Lower lobe of right lung (tissue), 2 donors: Measurements from ENCODE around the gene ERFL. TPM values are rescaled to one million over a fixed set of nuclear protein-coding genes. Genes with fewer than 3 reads are reported as not detected.

Experiments used
- ATAC-seq, 2 donors: fragments of 200-7000 bp; cut with Tn5 transposase; one replicate each; pipeline ENCODE4 v1.9.1; 2020 to 2022; ENCODE audit warnings: mild to moderate bottlenecking in 2 of 2, moderate library complexity in 2 of 2
- DNase-seq: peaks from one replicate; pipeline ENCODE4 v3.0.0-alpha.2; 2020
- H3K27ac ChIP-seq: fragments of 200-600 bp; one replicate; pipeline ENCODE4 v1.8.0; 2022
- H3K27me3 ChIP-seq: fragments of 200-600 bp; one replicate; pipeline ENCODE4 v1.8.0; 2022; ENCODE audit warnings: low read depth
- H3K36me3 ChIP-seq: fragments of 200-600 bp; one replicate; pipeline ENCODE4 v1.8.0; 2022; ENCODE audit warnings: mild to moderate bottlenecking
- H3K4me1 ChIP-seq: fragments of 200-600 bp; one replicate; pipeline ENCODE4 v1.8.0; 2022
- H3K4me3 ChIP-seq: fragments of 200-600 bp; one replicate; pipeline ENCODE4 v1.8.0; 2022; ENCODE audit warnings: mild to moderate bottlenecking
- H3K9me3 ChIP-seq: fragments of 200-600 bp; one replicate; pipeline ENCODE4 v1.8.0; 2022
- CTCF ChIP-seq: fragments of 200-600 bp; IDR thresholded peaks from one replicate; pipeline ENCODE4 v1.8.0; 2022; ENCODE audit warnings: antibody characterized with exemption, mild to moderate bottlenecking
- intact Hi-C: fragments of 100-400 bp; cut with DNase I; formaldehyde crosslinking; loops from one replicate; pipeline ENCODE4 v1.11.0; 2022
- total RNA-seq: library from RNA; stranded (reverse); fragmentation: NEBNext Ultra II Directional; extraction: Animal tissue kit (Norgen Biotek cat#: 25700); gene quantifications from one replicate; pipeline ENCODE4 v1.2.1, GENCODE V29; 2021
- donor health status: DM: no; HTN: yes; CAD: no; lungs with severe emphysema.

Gene ERFL
- total RNA-seq, 1 donor from 2014 or later = 0.41 TPM

- H3K9me3 ChIP-seq = no peaks in the 10 kb centered on the region
- H3K27ac ChIP-seq = no peak overlapping the region
- no peak for TF ChIP-seq CTCF
- no peaks in the 10 kb centered on the region for H3K27me3 ChIP-seq
- ATAC-seq = no peak
- H3K4me3 ChIP-seq = no peak overlapping the region
- peaks cover 11% of the 10 kb centered on the region for H3K4me1 ChIP-seq
- H3K36me3 ChIP-seq = peaks cover 81% of the 10 kb centered on the region
- intact Hi-C loops = no loop called here
- DNase-seq = no peak
These were observed 34.4 kb downstream of the ERFL start for GRCh38 chr19:41893899-41894298.

DNA sequence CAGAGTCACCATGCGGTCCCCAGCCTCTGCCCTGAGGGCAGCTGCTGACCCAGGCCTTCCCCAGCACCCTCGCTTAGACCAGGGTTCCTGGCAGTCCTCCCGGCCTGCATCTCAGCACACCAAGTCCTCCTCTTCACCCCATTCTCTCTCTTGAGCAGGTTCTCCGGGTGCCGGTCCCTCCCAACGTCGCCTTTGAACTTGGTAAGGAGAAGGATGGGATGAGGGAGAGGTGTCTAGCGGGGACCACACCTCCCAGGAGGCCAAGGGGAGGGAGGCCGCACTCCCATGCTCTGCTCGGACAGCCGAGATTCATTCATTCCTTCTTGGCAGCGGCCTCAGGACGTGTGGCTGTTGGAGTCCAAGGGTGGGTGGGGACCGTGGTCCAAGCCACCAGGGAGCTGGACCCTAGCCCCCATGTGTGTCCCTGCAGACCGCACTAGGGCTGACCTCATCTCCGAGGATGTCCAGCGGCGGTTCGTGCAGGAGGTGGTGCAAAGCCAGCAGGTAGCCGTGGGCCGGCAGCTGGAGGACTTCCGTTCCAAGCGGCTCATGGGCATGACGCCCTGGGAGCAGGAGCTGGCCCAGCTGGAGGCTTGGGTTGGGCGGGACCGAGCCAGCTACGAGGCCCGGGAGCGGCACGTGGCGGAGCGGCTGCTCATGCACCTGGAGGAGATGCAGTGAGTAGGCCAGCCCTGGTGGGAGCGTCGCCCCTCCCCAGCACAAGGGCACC lies 35.9 kb downstream of the ERFL start:
- H3K4me3 ChIP-seq = no peak overlapping the region
- TF ChIP-seq CTCF = no peak
- H3K27me3 ChIP-seq = no peaks in the 10 kb centered on the region
- ATAC-seq (no peak), DNase-seq (no peak)
- no peak overlapping the region for H3K27ac ChIP-seq
- intact Hi-C loops = no loop called here
- H3K4me1 ChIP-seq = peaks cover 26% of the 10 kb centered on the region
- peaks cover 77% of the 10 kb centered on the region for H3K36me3 ChIP-seq
- H3K9me3 ChIP-seq = no peaks in the 10 kb centered on the region

DNA sequence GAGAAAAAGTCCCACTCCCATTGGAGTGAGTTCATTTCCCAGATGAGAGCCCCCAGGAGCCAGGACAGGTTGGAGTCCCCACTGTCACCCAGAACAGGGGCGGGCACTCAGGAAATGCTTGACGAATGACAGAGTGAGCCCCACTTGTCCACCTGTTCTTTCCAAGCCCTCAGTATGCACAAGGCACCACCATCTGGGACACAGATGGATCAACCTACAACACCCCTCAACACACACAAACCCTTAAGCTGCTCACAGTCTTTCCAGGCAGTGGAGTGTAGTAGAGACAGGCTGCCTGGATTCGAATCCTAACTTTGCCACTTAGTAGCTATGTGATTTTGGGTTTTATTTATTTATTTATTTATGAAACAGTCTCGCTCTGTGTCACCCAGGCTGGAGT lies 37.3 kb downstream of the ERFL start:
- H3K36me3 ChIP-seq = peaks cover 71% of the 10 kb centered on the region

DNA sequence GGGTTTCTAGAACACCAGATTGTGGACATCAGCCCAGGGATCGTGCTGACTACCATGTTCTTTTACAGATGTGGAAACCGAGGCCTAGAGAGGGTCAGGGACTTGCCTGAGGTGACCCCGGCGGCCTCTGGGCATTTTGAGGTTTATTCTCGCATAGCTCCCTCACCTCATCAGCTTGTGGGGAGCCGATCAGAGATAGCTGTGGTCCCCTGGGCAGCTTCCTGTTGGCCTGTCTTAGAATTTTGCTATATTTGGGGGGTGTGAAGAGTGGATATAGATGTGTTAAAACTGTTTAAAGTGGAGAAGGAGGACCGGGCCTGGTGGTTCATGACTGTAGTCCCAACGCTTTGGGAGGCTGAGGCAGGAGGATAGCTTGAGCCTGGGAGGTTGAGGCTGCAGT lies 38.4 kb downstream of the ERFL start:
- Histone ChIP-seq H3K36me3 (peaks cover 67% of the 10 kb centered on the region), H3K9me3 (no peaks in the 10 kb centered on the region), H3K4me1 (peaks cover 51% of the 10 kb centered on the region), H3K27me3 (no peaks in the 10 kb centered on the region), H3K4me3 (no peak overlapping the region), H3K27ac (no peak overlapping the region)
- DNase-seq = no peak
- TF ChIP-seq CTCF = no peak
- intact Hi-C loops = loop anchor here (10.0 kb wide), 1 partner anchor 45 kb away; no protein-coding TSS in a partner anchor
- no peak for ATAC-seq

More for the DNA sequence above, 37.3 kb downstream of the ERFL start:
- Histone ChIP-seq H3K4me3 (no peak overlapping the region), H3K4me1 (peaks cover 40% of the 10 kb centered on the region), H3K27me3 (no peaks in the 10 kb centered on the region), H3K9me3 (no peaks in the 10 kb centered on the region), H3K27ac (no peak overlapping the region)
- no peak for TF ChIP-seq CTCF
- ATAC-seq = no peak
- no peak for DNase-seq
- intact Hi-C loops = no loop called here

DNA sequence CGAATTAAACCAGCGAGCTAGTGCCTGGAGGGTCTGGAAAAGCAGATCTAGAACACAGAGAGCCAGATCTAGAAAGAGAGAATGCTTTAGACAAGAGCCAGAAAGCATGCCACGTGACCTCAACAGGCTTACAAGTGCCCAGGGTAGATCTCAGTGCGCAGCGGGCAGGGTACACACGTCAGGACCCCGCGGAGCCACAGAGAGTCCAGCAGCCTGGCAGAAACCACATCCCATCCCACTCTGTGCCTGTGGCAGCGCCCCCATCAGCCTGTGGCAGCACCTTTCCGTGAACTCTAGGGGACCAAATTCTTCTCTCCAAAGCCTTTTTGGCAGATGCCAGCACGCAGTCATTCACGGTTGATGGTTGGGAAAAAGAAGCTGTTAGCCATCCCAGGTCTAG lies 39.3 kb downstream of the ERFL start:
- intact Hi-C loops = loop anchor here (10.0 kb wide), 1 partner anchor 46 kb away; no protein-coding TSS in a partner anchor
- ATAC-seq = no peak

More for the DNA sequence above, 39.3 kb downstream of the ERFL start:
- Histone ChIP-seq H3K9me3 (no peaks in the 10 kb centered on the region), H3K4me1 (peaks cover 55% of the 10 kb centered on the region), H3K36me3 (peaks cover 58% of the 10 kb centered on the region), H3K27me3 (no peaks in the 10 kb centered on the region), H3K27ac (peak overlapping the region; percentile 71), H3K4me3 (no peak overlapping the region)
- TF ChIP-seq CTCF = no peak
- peak; percentile 55 for DNase-seq
